ENCODE data around the gene MAFG. TPM values are rescaled to one million over a fixed set of nuclear protein-coding genes. Genes with fewer than 3 reads are reported as not detected.

The MAFG gene
- total and polyA plus RNA-seq, 2 of the 13 experiments (the other 11 are each of a cell fraction or from before 2014, with no cell fraction given) = 14.5 to 20.0 TPM

DNA sequence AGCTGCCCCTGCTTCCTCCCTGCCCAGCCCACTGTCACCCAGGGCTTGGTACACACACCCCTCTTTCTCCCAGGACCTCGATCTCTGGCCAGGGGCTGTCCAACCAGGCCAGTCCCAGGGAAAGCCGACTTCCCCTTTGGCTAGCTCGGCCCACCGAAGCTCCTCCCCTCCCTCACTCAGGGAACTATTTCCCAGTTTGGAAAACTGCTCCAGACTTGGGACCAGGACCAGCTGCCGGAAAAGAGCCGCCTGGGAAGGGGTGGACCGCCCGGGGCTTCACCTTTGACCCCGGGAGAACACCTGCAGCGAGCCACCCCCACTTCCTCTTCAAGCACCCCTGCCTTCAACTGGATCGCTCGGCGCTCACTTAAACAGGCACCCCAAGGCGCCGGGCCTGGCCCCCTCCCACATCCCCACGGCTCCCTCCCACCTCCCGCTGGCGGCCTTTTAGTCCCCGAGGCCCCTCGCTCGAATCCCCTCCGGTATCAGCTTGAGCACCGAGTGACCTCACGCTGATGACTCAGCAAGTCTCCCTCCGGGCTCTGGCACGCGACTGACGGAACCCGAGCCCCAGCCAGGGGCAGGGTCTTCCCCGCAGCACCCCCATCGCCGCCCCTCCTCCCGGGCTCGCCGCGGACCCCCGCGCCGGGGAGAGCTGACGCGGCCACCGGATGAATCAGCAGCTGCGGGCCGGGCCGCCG is 934 bp downstream of the MAFG start (continued):
- TF ChIP-seq, protein P1, sequence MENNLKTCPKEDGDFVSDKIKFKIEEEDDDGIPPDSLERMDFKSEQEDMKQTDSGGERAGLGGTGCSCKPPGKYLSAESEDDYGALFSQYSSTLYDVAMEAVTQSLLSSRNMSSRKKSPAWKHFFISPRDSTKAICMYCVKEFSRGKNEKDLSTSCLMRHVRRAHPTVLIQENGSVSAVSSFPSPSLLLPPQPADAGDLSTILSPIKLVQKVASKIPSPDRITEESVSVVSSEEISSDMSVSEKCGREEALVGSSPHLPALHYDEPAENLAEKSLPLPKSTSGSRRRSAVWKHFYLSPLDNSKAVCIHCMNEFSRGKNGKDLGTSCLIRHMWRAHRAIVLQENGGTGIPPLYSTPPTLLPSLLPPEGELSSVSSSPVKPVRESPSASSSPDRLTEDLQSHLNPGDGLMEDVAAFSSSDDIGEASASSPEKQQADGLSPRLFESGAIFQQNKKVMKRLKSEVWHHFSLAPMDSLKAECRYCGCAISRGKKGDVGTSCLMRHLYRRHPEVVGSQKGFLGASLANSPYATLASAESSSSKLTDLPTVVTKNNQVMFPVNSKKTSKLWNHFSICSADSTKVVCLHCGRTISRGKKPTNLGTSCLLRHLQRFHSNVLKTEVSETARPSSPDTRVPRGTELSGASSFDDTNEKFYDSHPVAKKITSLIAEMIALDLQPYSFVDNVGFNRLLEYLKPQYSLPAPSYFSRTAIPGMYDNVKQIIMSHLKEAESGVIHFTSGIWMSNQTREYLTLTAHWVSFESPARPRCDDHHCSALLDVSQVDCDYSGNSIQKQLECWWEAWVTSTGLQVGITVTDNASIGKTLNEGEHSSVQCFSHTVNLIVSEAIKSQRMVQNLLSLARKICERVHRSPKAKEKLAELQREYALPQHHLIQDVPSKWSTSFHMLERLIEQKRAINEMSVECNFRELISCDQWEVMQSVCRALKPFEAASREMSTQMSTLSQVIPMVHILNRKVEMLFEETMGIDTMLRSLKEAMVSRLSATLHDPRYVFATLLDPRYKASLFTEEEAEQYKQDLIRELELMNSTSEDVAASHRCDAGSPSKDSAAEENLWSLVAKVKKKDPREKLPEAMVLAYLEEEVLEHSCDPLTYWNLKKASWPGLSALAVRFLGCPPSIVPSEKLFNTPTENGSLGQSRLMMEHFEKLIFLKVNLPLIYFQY (CRISPR knock-in tag; IDR thresholded peaks at IDR 0.05; ENCODE audit: borderline replicate concordance) = peak; percentile 38; the same call in 1 of the 2 replicates
- TF ChIP-seq ZNF720 (CRISPR knock-in tag; IDR thresholded peaks at IDR 0.05) = no peak
- TF ChIP-seq HMG20A (CRISPR knock-in tag; IDR thresholded peaks at IDR 0.05; ENCODE audit: borderline replicate concordance) = no peak; the same call in 1 of the 2 replicates
- TF ChIP-seq, protein P2, sequence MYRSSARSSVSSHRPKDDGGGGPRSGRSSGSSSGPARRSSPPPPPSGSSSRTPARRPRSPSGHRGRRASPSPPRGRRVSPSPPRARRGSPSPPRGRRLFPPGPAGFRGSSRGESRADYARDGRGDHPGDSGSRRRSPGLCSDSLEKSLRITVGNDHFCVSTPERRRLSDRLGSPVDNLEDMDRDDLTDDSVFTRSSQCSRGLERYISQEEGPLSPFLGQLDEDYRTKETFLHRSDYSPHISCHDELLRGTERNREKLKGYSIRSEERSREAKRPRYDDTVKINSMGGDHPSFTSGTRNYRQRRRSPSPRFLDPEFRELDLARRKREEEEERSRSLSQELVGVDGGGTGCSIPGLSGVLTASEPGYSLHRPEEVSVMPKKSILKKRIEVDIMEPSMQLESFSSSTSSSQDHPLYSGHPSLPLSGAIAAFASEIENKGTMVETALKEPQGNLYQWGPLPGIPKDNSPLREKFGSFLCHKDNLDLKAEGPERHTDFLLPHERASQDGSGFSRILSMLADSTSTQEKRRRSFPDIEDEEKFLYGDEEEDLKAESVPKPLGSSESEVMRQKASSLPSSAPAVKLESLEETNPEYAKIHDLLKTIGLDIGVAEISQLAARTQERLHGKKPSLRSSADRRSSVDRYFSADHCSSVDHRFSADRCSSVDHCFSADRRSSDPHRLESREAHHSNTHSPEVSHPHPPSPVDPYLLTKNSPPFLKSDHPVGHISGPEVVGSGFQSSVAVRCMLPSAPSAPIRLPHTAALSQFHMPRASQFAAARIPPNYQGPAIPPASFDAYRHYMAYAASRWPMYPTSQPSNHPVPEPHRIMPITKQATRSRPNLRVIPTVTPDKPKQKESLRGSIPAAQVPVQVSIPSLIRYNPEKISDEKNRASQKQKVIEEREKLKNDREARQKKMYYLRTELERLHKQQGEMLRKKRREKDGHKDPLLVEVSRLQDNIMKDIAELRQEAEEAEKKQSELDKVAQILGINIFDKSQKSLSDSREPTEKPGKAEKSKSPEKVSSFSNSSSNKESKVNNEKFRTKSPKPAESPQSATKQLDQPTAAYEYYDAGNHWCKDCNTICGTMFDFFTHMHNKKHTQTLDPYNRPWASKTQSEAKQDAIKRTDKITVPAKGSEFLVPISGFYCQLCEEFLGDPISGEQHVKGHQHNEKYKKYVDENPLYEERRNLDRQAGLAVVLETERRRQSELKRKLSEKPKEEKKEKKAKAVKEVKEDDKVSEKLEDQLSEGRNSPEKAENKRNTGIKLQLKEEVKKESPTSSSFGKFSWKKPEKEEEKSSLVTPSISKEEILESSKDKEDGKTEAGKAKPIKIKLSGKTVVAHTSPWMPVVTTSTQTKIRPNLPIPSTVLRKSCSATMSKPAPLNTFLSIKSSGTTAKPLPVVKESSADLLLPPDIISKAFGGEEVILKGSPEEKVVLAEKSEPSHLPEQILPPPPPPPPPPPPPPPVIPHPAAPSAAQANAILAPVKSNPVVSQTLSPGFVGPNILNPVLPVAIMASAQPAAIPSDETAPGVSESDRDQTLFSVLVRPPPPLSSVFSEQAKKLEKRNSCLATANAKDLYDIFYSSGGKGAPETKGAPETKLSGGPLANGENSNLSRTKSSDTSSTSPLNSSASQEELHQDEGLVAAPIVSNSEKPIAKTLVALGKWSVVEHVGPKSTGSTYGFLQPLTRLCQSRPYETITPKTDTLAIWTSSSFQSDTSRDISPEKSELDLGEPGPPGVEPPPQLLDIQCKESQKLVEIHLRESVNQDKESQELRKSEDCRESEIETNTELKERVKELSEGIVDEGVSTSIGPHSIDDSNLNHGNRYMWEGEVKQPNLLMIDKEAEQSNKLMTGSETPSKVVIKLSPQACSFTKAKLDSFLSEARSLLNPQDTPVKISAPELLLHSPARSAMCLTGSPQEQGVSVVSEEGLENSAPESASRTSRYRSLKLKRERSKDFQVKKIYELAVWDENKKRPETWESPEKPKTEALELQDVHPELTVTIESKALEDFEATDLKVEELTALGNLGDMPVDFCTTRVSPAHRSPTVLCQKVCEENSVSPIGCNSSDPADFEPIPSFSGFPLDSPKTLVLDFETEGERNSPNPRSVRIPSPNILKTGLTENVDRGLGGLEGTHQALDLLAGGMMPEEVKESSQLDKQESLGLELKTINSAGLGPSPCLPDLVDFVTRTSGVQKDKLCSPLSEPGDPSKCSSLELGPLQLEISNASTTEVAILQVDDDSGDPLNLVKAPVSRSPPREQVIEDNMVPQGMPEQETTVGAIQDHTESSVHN (CRISPR knock-in tag; IDR thresholded peaks at IDR 0.05) = no peak
- TF ChIP-seq MED13 (CRISPR knock-in tag; IDR thresholded peaks at IDR 0.05) = no peak
- 0 out of 2 replicates have a peak, but pooled peaks have one; percentile 23 for TF ChIP-seq ZNF607 (CRISPR knock-in tag; IDR thresholded peaks at IDR 0.05; ENCODE audit: borderline replicate concordance)
- TF ChIP-seq RFX3 (CRISPR knock-in tag; IDR thresholded peaks at IDR 0.05) = no peak
- TF ChIP-seq, protein P3, sequence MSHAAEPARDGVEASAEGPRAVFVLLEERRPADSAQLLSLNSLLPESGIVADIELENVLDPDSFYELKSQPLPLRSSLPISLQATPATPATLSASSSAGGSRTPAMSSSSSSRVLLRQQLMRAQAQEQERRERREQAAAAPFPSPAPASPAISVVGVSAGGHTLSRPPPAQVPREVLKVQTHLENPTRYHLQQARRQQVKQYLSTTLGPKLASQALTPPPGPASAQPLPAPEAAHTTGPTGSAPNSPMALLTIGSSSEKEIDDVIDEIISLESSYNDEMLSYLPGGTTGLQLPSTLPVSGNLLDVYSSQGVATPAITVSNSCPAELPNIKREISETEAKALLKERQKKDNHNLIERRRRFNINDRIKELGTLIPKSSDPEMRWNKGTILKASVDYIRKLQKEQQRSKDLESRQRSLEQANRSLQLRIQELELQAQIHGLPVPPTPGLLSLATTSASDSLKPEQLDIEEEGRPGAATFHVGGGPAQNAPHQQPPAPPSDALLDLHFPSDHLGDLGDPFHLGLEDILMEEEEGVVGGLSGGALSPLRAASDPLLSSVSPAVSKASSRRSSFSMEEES (CRISPR knock-in tag; IDR thresholded peaks at IDR 0.05) = no peak; the same call in none of the 2 replicates
- TF ChIP-seq, protein P4, sequence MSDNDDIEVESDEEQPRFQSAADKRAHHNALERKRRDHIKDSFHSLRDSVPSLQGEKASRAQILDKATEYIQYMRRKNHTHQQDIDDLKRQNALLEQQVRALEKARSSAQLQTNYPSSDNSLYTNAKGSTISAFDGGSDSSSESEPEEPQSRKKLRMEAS (IDR thresholded peaks at IDR 0.05) = peak; percentile 64
- peak; percentile 52; the same call in 1 of the 2 replicates for TF ChIP-seq SMAD1 (CRISPR knock-in tag; IDR thresholded peaks at IDR 0.05; ENCODE audit: borderline replicate concordance, low read depth)
- TF ChIP-seq, protein P5, sequence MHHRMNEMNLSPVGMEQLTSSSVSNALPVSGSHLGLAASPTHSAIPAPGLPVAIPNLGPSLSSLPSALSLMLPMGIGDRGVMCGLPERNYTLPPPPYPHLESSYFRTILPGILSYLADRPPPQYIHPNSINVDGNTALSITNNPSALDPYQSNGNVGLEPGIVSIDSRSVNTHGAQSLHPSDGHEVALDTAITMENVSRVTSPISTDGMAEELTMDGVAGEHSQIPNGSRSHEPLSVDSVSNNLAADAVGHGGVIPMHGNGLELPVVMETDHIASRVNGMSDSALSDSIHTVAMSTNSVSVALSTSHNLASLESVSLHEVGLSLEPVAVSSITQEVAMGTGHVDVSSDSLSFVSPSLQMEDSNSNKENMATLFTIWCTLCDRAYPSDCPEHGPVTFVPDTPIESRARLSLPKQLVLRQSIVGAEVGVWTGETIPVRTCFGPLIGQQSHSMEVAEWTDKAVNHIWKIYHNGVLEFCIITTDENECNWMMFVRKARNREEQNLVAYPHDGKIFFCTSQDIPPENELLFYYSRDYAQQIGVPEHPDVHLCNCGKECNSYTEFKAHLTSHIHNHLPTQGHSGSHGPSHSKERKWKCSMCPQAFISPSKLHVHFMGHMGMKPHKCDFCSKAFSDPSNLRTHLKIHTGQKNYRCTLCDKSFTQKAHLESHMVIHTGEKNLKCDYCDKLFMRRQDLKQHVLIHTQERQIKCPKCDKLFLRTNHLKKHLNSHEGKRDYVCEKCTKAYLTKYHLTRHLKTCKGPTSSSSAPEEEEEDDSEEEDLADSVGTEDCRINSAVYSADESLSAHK (CRISPR knock-in tag; IDR thresholded peaks at IDR 0.05; ENCODE audit: borderline replicate concordance) = no peak
- peak; percentile 62; the same call in 1 of the 2 replicates for TF ChIP-seq GATA4 (IDR thresholded peaks at IDR 0.05; ENCODE audit: borderline replicate concordance, low read depth)

Data from HepG2 (cell line).